GM19023 (cell line): ENCODE data around the gene ENDOG.
"Not testable (repeated sequence)": the region's sequence is repeated elsewhere in the genome, so short reads cannot be mapped to it uniquely, and the experiment has no call there.

ENCODE experiments used
- ATAC-seq: cut with Tn5 transposase; IDR thresholded peaks from one replicate; pipeline ENCODE4 v1.9.1; 2021; ENCODE audit warnings: mild to moderate bottlenecking, moderate library complexity; ENCODE audit not compliant: unreplicated experiment

The ENDOG gene

DNA sequence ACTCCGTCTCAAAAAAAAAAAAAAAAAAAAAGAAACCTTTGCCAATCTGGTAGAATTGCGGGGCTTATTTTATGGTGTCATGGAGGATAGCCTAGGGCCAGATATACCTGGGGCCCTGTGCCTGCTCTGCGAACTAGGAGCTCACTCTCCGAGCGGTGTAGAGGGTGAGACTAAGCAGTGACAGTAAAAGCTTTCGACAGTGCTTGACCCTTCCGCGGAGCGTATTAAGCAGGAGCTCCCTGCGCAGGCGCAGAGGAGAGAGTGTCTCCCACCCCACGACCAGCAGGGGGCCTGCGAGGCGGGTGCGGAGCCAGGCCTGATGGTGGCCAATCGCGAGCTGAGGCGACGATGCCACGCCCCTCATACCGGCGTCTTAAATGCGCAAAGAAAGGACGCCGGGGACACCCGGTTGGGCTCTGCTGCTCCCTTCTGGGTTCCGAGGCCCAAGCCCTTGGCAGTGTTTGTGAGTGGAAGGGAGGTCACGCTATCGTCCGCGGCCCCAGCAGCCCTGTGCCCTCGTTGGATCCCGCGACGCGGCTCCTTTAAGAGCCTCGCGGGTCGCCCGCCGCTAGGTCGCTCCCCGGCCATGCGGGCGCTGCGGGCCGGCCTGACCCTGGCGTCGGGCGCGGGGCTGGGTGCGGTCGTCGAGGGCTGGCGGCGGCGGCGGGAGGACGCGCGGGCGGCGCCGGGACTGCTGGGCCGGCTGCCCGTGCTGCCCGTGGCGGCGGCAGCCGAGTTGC lies at the start of gene ENDOG:
Gene ENDOG, plus strand, starts transcription at position 402 of the 740 bp plus-strand sequence. Its CDS starts 185 bp downstream, at position 587.
- peak; percentile 87 for ATAC-seq

DNA sequence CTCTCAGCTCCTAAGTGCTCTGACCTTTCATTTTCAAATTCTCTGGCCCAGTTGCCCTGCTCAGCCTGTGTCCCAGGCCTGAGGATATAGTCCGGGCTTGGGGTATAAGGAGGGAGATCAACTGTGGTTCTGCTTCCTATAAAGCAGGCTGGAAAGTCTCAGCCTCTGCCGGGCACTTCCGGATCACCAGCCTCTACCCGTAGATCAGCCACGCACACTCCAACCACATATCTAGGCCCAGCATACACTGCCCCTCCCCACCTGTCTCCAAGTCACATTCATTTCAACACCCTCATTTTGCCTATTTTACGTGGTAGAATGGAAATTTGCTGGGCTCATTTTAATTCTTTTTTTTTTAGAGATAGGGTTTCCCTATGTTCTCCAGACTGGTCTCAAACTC lies 49.7 kb upstream of the ENDOG start:
- no peak for ATAC-seq

DNA sequence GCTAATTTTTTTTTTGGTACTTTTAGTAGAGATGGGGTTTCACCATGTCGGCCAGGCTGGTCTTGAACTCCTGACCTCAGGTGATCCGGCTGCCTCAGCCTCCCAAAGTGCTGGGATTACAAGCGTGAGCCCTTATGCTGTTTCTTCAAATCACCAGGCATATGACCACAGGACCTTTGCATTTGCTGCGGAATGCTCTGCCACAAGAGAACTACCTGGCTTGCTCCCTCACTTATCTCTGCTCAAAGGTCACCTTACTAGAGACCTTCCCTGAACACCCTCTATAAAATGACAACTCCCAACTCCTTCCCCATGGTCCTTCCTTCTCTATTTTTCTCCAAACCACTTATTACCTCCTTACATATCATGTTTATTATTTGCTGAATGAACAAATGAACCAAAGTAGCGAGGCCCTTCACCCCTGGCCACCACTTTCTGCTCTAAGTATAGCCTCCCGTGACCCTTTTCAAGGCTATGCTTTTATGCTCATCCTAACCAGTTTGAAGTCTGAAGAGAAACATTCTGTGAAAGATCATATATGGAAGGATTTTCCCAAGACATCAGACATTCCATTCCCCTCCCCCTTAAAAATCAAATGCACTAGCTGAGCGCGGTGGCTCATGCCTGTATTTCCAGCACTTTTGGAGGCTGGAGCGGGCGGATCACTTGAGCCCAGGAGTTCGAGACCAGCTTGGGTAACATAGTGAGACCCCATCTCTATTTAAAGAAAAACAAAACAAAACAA lies 47.8 kb upstream of the ENDOG start:
- no peak for ATAC-seq

DNA sequence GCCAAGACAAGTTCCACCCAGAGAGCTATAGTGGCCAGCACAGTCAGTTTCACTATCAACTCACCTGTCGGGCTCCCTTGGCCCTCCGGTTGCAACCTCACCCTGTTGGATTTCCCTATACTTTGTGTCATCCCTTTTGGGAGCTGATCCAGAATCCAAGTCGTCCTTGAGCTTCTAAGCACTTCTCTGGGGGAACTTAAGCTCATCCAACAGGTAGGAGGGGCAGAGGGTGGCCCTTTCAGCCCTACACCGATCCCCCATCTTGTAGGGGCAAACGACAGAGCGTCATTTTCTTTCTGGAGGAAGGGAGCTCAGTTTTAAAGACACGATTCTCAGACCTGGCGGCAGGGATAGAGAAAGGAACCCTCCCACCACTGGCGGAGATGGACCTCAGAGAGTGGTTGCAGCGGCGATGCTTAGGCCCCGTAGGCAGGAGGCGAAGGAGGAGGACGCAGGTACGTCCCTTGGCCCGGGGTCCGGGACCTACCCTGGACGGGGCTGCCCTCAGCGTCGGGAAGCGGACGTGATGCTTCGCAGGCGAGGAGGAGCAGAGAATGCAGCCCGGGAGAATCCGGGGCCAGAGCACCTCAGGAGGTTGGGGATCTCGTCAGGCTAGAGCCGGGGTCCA lies 47.1 kb upstream of the ENDOG start:
- ATAC-seq: peak; percentile 30

DNA sequence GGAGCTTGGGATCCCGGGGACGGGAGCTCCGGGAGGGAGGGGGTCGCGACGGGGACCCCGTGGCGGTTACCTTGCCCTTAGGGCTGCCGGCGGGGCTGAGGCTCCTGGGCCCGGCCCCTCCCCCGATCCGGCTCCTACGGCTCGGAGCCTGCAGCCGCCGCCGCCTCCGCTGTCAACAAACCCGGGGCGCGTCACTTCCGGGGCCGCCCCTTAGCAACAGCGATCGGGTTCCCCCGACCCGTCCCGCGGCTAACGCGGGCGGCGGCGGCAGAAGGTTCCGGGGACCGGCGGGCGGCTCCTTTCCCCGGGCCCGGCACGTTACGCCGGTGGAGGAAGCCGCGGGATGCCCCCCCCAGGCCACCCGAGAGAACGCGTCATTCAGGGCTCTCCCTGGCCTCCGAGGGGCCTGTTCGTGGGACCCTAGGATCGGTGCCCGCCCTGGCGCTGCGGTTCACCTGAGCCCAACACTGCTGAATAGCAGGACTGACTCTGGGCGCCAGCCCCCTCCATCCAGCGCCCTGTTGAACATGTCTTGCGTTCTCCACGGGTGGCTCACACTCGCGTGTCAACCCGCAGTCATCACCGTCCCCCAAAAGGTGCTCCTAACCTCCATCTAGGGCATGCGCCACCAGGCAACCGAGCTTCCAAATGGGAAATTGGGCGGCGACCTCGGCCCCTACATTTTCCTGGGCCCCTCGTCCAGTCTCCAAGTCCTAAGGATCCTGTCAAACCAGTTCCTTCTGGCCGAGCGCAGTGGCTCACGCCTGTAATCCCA lies 46.4 kb upstream of the ENDOG start, which contains the start of gene ZER1:
Gene ZER1, minus strand, starts transcription at position 183 of the 775 bp plus-strand sequence. CDS start 16,362 bp downstream, outside the sequence.
- peak; percentile 89 for ATAC-seq

DNA sequence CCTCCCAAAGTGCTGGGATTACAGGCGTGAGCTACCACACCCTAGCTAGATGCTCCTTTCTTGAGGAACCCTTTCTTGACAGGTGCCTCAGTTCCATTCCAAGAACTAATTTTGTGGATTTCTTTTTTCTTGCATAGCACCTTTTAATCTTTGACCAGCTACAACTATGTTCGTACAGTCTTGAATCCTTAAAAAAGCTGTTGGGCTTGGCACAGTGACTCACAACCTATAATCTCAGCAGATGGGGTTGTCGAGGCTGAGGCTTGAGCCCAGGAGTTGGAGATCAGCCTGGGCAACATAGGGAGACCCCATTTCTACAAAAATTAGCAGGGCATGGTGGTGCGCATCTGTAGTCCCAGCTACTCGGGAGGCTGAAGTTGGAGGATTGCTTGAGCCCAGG lies 45.3 kb upstream of the ENDOG start:
- ATAC-seq: no peak

DNA sequence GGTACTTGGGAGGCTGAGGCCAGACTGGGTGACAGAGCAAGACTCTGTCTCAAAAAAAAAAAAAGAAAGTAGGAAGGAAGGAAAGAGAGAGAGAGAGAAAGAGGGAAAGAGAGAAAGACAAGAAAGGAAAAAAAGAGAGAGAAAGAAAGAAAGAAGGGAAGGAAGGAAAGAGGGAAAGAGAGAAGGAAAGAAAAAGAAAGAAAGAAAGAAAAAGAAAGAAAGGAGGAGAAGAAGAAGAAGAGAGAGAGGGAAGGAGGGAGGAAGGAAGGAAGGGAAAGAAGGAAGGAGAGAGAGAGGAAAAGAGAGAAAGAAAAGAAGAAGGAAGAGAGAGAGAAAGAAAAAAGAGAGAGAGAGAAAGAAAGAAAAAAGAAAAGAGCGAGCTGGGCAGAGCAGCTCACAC lies 43.5 kb upstream of the ENDOG start:
- no peak for ATAC-seq

DNA sequence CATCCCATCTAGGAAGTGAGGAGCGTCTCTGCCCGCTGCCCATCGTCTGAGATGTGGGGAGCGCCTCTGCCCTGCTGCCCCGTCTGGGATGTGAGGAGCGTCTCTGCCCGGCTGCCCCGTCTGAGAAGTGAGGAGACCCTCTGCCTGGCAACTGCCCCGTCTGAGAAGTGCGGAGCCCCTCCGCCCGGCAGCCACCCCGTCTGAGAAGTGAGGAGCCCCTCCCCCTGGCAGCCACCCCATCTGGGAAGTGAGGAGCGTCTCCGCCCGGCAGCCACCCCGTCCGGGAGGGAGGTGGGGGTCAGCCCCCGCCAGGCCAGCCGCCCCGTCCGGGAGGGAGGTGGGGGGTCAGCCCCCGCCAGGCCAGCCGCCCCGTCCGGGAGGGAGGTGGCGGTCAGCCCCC lies 38.2 kb upstream of the ENDOG start:
- ATAC-seq: not testable (repeated sequence)

DNA sequence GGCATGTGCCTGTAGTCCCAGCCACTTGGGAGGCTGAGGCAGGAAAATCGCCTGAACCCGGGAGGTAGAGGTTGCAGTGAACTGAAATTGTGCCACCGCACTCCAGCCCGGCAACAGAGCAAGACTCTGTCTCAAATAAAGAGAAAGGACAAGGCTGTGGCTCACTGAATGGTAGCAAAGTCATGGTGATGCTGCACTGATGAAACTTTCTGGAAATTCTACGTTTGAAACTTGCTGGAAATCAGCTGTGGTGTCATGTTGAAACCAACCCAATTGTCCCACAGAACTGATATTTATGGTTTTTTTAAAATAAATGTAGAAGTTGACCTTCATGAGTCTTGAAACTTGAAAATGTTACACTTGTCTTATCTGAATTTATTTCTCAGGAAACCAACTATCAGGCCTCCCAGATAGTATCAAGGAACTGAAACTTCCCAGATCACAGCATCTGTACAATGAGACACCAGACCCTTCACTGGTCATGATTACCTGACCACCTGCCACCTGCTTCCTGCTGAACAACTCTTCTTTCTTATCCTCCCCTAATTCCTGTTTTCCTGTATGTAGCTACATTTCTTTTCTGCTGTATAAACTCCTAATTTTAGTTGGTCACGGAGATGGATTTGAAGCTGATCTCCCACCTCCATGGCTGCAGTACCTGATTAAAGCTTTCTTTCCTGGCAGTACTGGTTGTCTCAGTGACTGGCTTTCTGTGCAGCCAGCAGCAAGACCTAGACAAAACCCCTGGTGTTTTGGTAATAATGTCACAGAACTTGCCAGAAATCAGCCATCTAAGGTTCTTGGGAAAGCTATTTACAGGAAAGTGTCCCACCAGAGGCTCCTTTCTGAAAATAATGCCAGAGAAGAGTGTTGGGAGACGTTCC lies 36.9 kb upstream of the ENDOG start:
- no peak for ATAC-seq

DNA sequence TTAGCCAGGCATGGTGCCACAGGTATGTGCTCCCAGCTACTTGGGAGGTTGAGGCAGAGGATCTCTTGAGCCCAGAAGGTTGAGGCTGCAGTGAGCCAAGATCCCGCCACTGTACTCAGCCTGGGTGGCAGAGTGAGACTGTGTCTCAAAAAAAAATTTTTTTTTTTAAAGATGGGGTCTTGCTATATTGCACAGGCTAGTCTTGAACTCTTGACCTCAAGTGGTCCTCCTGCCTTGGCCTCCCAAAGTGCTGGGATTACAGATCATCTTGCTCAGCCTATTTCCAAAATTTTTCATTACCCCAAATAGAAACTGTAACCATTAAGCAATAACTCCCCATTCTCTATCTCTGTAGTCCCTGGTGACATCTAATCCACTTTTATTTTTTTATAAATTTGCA lies 35.6 kb upstream of the ENDOG start:
- ATAC-seq: no peak

DNA sequence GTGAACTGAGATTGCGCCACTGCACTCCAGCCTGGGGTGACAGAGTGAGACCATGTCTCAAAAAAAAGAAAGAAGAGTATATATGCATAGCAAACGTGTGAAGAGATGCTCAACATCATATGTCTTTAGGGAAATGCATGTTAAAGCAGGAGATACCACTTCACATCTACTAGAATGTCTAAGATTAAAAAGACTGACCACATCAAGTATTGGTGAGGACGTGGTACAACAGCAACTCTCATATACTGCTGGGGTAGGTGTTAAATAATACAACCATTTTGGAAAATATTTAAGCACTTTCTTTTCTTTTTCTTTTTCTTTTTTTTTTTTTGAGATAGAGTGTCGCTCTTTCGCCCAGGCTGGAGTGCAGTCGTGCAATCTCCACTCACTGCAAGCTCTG lies 32.9 kb upstream of the ENDOG start:
- ATAC-seq: no peak

DNA sequence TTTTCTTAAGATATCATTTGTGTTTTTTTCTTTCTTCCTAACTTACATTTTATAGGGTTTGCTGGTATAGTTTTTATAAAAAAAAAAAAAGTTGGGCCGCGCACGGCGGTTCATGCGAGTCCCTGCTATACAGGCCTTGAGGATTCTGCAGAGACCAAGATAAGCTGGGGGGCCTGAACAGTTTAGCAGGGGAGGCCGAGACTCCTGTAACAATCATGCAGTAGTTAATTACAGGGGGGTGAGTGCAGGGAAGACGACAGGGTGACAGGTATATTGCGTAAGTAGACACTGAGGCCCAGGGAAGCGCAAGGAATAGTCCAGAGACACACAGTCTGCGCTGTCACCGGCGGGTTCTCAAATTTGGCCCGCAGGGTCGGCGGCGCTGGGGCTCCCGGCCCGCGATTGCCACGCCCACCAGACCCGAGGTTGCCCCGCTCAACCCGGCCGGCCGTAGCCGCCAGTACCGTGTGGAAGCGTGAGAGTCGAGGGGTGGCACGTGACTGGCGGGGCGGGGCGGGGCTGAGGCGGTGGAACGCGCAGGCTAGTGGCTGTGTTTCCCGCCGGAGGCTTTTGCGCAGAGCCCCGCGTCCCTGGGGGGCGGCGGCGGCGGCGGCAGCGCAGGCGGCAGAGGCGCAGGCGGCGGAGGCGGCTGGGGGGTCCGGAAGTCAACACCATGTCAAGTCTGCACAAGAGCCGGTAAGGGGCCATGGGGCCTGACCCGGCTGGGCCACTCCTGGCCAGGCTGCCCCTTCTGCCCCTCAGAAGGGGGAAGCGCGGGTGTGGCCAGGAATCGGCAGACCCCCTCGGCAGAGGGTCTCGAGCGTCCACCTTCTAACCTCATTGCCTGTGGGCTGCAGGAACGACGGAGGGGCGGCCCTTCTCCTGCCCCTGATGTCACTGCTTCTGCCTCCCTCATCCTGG lies 31.4 kb upstream of the ENDOG start, which contains the start of gene TBC1D13:
Gene TBC1D13, plus strand, starts transcription at position 573 of the 921 bp plus-strand sequence. Its CDS starts 101 bp downstream, at position 674.
- ATAC-seq: peak; percentile 89

DNA sequence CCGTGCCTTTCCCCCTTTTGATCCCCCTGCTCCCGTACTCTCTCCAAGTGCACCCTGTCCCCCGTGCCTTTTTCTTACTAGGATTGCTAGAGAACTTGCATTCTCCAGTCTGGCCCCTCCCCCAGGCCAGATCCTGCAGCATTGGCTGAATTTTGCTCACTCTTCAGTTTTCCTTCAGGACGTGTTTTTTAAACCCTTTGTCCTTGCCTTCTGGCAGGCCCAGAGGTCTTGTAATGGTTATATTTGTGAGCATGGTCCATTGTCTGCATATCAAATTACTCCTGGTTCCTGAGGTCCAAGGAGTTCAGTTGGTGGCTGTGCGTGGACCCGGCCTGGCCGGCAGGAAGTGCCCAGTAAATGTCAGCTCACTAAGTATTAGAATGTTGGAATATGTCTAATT lies 30.6 kb upstream of the ENDOG start:
- ATAC-seq: no peak

DNA sequence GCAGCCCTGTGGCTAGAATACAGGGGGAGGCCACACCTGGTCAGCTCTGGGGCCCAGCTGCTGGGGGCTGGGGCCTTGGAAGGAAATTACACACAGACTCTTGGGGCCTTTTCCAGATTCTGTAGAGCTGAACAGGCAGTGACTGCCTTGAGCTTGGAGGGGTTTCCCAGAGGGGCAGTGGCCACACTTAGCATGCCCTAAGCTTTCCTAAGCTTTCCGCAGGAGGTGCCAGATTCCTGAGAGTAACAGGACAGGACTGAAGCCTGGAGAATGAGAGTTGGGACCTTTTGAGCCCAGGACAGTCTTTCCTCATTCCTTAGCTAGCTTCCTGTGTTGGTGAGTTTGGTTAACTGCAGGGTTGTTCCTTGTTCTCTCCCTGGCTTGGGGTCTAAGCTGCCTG lies 29.9 kb upstream of the ENDOG start:
- ATAC-seq: no peak

DNA sequence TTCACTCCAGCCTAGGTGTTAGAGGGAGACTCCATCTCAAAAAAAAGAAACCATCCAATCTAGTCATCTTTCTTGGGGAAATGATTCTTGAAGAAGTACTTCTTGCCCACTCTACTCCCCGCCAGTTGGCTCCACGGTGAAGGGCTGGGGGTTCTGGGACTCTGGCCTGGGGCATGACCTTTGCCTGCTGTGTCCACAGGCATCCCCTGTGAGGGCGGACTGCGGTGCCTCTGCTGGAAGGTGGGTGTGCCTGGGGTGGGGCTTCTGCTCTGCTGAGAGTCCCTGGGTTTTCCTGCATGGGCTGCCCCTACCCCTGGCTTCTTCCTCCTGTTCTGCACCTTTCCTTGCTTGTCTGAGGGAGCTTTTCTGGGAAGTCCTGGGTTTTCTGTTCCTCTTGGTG lies 27.8 kb upstream of the ENDOG start:
- no peak for ATAC-seq

DNA sequence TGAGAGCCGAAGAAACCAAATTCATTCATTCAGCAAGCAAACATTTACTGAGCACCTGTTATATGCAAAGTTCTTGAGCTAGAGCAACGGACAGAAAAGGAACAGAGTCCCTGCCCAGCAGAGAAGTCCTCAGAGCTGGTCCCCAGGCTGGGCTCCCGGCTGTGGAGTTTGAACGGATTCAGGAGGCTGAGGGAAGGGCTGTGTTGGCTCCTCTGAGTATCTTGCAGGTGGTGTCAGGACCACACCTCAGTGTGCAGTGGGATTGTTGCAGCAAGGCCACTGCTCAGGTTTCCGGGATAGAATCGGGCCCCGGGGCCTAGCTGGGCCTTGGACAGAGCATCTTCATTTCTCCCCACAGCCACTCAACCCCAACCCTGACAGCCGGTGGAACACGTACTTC lies 26.2 kb upstream of the ENDOG start:
- ATAC-seq: no peak

DNA sequence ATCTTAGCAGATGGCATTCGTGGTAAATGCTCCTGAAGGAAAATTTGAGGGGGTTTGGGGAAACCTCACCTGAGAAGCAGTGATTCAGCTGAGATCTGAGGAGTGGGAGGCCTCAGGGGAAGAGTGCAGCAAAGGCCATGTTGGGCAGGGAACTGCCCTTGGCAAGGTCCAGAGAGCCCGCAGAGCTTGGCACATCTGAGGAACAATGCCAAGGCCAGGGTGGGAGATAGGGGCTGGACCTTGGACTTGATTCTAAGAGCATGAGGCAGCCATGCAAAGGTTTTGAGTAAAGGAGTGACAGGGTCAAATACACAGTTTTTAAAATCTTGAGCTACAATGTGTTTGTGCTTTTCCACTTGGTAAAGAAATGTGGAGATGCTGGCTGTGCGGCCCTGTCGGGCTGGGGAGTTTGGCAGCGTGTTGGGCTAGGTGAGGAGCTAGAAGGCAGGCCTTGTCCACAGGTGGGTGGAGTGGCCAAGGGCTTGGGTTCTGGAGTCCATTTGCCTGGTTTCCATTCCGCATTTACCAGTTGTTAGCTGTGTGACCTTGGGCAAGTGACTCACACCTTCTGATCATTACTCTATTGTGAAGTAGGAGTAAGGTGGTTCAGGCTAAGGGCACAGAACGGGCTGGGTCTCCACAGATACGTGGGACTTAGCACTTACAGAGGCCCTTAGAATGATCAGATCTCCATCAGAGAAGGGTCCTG lies 25.2 kb upstream of the ENDOG start:
- ATAC-seq: no peak

DNA sequence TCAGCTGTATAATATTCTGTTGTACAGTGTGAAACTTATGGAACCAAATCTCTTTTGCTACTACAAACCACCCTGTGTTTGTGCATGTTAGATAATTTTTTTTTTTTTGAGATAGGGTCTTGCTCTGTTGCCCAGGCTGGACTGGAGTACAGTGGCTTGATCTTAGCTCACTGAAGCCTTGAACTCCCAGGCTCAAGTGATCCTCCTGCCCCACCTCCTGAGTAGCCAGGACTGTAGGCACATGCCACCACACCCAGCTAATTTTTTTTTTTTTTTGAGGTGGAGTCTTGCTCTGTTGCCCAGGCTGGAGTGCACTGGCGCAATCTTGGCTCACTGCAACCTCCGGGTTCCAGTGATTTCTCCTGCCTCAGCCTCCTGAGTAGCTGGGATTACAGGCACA lies 23.3 kb upstream of the ENDOG start:
- not testable (repeated sequence) for ATAC-seq
